KMS-11 (cell line): ENCODE results near the gene MED17.
"Not testable (repeated sequence)": the region's sequence is repeated elsewhere in the genome, so short reads cannot be mapped to it uniquely, and the experiment has no call there.

ENCODE experiments used
- H2AFZ ChIP-seq: fragments of 200-600 bp; sonication (generic); 2 replicates; pipeline ENCODE4 v1.6.1; 2016; ENCODE audit warnings: antibody characterized with exemption, mixed run types, low read depth
- H3K27ac ChIP-seq: fragments of 200-600 bp; sonication (generic); 2 replicates; pipeline ENCODE4 v1.6.1; 2016; ENCODE audit warnings: mild to moderate bottlenecking, mixed run types
- H3K27me3 ChIP-seq: fragments of 200-600 bp; sonication (generic); 2 replicates; pipeline ENCODE4 v1.6.1; 2017; ENCODE audit warnings: mild to moderate bottlenecking, low read depth, mixed run types, moderate library complexity; ENCODE audit not compliant: insufficient read depth
- H3K36me3 ChIP-seq: fragments of 200-600 bp; sonication (generic); 2 replicates; pipeline ENCODE4 v1.6.1; 2017; ENCODE audit warnings: mild to moderate bottlenecking, mixed run types; ENCODE audit not compliant: insufficient read depth
- H3K4me1 ChIP-seq: fragments of 200-600 bp; sonication (generic); 2 replicates; pipeline ENCODE4 v1.6.1; 2016; ENCODE audit warnings: mild to moderate bottlenecking, low read depth, mixed run types; ENCODE audit not compliant: poor library complexity, severe bottlenecking
- H3K4me2 ChIP-seq: fragments of 200-600 bp; sonication (generic); 2 replicates; pipeline ENCODE4 v1.7.0; 2016; ENCODE audit warnings: mild to moderate bottlenecking, mixed run types
- H3K4me3 ChIP-seq: fragments of 200-600 bp; sonication (generic); IDR thresholded peaks from 2 replicates; pipeline ENCODE4 v1.6.1; 2017; ENCODE audit warnings: low read depth, low read length, mixed read lengths; ENCODE audit not compliant: insufficient read depth
- H3K79me2 ChIP-seq: fragments of 200-600 bp; sonication (generic); 2 replicates; pipeline ENCODE4 v1.6.1; 2016; ENCODE audit warnings: low read depth, mixed run types; ENCODE audit not compliant: insufficient read depth
- H3K9ac ChIP-seq: fragments of 200-600 bp; sonication (generic); 2 replicates; pipeline ENCODE4 v1.6.1; 2016; ENCODE audit warnings: mild to moderate bottlenecking, mixed run types
- H4K20me1 ChIP-seq: fragments of 200-600 bp; sonication (generic); 2 replicates; pipeline ENCODE4 v1.6.1; 2016; ENCODE audit warnings: mild to moderate bottlenecking, mixed run types; ENCODE audit not compliant: insufficient read depth
- TF ChIP-seq, protein P1 (sequence below): fragments of 200-600 bp; sonication (generic); conservative IDR thresholded peaks from 2 replicates; pipeline ENCODE4 v1.6.1; 2017; ENCODE audit warnings: low read depth, mild to moderate bottlenecking, antibody characterized with exemption, low read length, moderate library complexity, mixed read lengths

The MED17 gene

DNA sequence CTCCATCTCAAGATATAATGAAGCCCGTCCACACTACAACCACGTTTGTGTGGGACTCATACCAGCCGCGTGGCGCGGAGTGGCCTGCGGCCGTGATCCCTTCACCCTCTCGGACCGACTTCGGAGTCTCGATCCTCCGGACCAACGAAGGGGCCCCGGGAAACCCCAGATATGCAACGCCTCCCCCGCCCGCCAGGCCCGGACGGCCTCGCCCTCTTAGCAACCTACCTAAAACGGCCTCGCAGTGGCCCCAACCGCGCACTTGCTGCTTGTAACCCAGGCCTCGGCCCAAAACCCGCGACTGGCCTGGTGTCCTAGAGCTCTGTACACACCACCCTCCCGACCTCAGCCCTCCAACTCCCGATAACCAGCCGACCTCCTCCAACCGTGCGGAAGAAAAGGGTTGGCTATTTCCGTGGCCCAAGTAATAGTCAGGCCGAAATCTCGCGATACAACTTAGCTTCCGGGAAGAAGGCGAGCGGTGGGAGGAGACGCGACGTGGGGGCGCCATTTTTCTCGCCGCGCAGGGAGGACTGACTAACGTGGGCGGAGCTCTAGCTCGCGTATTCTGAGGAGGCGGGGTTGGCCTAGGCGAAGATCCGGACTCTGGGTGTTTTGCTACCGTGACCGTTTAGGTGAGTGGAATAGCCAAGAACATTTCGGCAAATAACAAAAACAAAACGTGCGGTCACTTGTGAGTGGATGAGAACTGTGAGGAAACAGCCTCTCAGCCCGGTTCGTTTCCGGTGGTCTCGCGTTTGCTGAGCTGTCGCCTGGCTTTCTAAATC is 42.8 kb upstream of the MED17 start, which contains the start of the genes C11orf54 and TAF1D:
Gene C11orf54 (plus strand): TSS at position 579 of the 788 bp plus-strand sequence. CDS start 5,722 bp downstream, outside the sequence.
Gene TAF1D (minus strand): TSS at position 402 of the 788 bp plus-strand sequence. CDS start 2,191 bp downstream, outside the sequence.
- Histone ChIP-seq H2AFZ (peak within 1 kb of the TSS; percentile 66), H3K4me3 (no peak within 1 kb of the TSS), H3K4me1 (peaks cover 22% of the 10 kb centered on the region), H3K4me2 (peak within 1 kb of the TSS; percentile 82), H3K36me3 (peaks cover 11% of the 10 kb centered on the region; the same call in 1 of the 2 replicates), H3K9ac (peak within 1 kb of the TSS; percentile 99), H3K79me2 (peaks cover 55% of the 10 kb centered on the region), H4K20me1 (peaks cover 22% of the 10 kb centered on the region), H3K27ac (peak within 1 kb of the TSS; percentile 96), H3K27me3 (no peaks in the 10 kb centered on the region)
- TF ChIP-seq, protein P1, sequence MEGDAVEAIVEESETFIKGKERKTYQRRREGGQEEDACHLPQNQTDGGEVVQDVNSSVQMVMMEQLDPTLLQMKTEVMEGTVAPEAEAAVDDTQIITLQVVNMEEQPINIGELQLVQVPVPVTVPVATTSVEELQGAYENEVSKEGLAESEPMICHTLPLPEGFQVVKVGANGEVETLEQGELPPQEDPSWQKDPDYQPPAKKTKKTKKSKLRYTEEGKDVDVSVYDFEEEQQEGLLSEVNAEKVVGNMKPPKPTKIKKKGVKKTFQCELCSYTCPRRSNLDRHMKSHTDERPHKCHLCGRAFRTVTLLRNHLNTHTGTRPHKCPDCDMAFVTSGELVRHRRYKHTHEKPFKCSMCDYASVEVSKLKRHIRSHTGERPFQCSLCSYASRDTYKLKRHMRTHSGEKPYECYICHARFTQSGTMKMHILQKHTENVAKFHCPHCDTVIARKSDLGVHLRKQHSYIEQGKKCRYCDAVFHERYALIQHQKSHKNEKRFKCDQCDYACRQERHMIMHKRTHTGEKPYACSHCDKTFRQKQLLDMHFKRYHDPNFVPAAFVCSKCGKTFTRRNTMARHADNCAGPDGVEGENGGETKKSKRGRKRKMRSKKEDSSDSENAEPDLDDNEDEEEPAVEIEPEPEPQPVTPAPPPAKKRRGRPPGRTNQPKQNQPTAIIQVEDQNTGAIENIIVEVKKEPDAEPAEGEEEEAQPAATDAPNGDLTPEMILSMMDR: no peak; the same call in 1 of the 2 replicates

DNA sequence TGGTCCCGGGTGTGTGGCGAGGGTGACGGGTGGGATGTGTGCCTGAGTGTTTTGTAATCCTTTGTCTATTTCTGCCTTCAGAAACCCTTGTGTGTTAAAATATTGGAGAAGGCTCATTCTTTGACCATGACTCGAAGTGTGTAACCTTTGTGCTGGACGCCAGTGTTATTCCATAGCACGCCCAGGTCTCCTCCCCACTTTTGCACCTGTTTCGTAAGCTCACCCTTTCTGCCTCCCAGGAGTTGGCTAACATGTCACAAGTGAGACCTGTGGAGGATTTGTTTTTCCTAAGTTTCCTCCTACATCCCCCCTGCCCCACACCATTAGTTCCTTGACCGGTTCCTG is 42.2 kb upstream of the MED17 start:
- TF ChIP-seq, protein P1: no peak
- Histone ChIP-seq H3K4me2 (peak overlapping the region; percentile 48; the same call in 1 of the 2 replicates), H3K4me3 (no peak overlapping the region), H3K27ac (peak overlapping the region; percentile 96), H2AFZ (peak overlapping the region; percentile 66), H3K79me2 (peaks cover 49% of the 10 kb centered on the region), H3K27me3 (no peaks in the 10 kb centered on the region), H4K20me1 (peaks cover 19% of the 10 kb centered on the region), H3K4me1 (peaks cover 16% of the 10 kb centered on the region), H3K36me3 (peaks cover 5% of the 10 kb centered on the region; the same call in 1 of the 2 replicates), H3K9ac (peak overlapping the region; percentile 99)

DNA sequence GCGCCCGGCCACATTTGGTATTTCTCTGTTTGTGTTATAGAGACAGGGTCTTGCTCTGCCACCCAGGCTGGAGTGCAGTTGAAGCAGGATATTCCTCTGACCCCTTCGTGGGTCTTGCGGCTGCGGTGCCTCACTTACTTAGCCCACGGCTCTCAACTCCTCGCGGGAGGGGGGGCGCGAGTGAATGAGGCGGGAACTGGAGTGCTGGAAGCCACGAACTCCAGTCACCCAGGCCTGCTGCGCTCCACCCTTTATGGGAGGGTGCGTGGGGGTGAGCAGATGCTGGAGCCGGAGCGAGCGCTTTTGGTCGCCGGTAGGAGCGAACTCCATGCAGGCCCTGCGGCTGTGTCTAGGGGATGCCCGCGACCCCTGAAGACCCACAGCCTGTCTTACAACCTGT is 40.8 kb upstream of the MED17 start:
- no peaks in the 10 kb centered on the region for H3K27me3 ChIP-seq
- no peak overlapping the region for H3K9ac ChIP-seq
- H3K36me3 ChIP-seq: no peaks in the 10 kb centered on the region; the same call in 1 of the 2 replicates
- H3K4me3 ChIP-seq: no peak overlapping the region
- no peak overlapping the region for H2AFZ ChIP-seq
- no peak overlapping the region for H3K4me2 ChIP-seq
- TF ChIP-seq, protein P1: no peak
- H3K4me1 ChIP-seq: peaks cover 2% of the 10 kb centered on the region
- peaks cover 7% of the 10 kb centered on the region; the same call in 1 of the 2 replicates for H4K20me1 ChIP-seq
- peaks cover 35% of the 10 kb centered on the region for H3K79me2 ChIP-seq
- H3K27ac ChIP-seq: no peak overlapping the region

DNA sequence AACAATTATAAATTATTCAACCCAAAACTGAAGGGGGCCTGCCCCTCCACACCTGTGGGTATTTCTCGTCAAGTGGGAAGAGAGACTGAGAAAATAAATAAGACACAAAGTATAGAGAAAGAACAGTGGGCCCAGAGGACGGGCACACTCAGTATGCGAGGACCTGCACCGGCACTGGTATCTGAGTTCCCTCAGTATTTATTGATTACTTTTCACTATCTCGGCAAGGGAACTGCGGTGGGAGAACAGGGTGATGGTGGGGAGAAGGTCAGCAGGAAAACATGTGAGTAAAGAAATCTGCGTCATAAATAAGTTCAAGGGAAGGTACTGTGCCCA is 39.4 kb upstream of the MED17 start:
- H3K4me2 ChIP-seq: no peak overlapping the region
- no peak overlapping the region for H2AFZ ChIP-seq

DNA sequence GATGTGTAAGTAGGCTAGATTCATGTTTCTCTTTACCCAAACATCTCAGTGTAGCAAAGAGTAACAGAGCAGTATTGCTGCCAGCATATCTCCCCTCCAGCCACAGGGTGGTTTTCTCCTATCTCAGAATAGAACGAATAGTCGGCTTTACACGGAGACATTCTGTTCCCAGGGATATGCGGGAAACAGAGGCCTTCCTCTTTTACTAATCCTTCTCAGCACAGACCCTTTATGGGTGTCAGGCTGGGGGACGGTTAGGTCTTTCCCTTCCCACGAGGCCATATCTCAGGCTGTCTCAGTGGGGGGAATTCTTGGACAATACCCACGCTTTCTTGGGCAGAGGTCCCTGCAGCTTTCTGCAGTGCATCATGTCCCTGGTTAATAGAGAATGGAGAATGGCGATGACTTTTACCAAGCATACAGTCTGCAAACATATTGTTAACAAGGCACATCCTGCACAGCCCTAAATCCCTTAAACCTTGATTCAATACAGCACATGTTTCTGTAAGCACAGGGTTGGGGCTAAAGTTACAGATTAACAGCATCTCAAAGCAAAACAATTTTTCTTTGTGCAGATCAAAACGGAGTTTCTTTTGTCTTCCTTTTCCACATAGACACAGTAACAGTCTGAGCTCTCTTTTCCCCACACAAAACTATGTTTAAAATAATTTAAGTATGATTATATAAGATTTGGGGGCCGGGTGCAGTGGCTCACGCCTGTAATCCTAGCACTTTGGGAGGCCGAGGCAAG is 38.9 kb upstream of the MED17 start:
- not testable (repeated sequence) for H3K4me3 ChIP-seq, H3K36me3 ChIP-seq, H4K20me1 ChIP-seq, H2AFZ ChIP-seq, H3K4me1 ChIP-seq, H3K27ac ChIP-seq, H3K9ac ChIP-seq, H3K27me3 ChIP-seq, H3K4me2 ChIP-seq
- H3K79me2 ChIP-seq: peaks cover 16% of the 10 kb centered on the region

More for the DNA sequence above, 39.4 kb upstream of the MED17 start:
- H3K36me3 ChIP-seq: no peaks in the 10 kb centered on the region; the same call in 1 of the 2 replicates
- H3K4me3 ChIP-seq: no peak overlapping the region
- no peak overlapping the region for H3K27ac ChIP-seq
- no peaks in the 10 kb centered on the region for H3K27me3 ChIP-seq
- H4K20me1 ChIP-seq: no peaks in the 10 kb centered on the region
- peaks cover 21% of the 10 kb centered on the region for H3K79me2 ChIP-seq
- no peak overlapping the region for H3K9ac ChIP-seq
- TF ChIP-seq, protein P1: no peak
- no peaks in the 10 kb centered on the region for H3K4me1 ChIP-seq
